Fibroblast of skin of right biceps (primary cell): Measurements from ENCODE around the gene QSER1.

Source experiments
- DNase-seq: peaks from one replicate; pipeline ENCODE4 v3.0.0-alpha.2; 2013

Gene QSER1

DNA sequence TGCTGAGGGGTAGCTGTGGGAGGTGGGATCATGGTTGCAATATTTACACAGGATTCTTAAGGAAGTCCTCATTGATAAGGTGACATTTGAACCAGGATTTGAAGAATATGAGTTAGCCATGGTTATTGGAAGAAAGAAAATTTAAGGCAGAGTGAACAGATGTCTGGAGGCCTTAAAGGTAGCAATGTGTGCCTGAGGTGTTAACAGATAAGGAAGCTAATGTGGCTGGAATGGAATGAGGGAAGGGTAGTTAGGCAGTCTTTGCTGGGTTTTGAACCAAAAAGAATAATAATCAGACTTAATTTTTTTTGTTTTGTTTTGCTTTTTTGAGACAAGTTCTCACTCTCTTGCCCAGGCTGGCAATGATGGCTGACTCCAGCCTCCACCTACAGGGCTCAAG, 113.4 kb downstream of the QSER1 start:
- no peak for DNase-seq

GRCh38 chr11:33013755-33014154, 121.1 kb downstream of the QSER1 start:
- DNase-seq: no peak

- DNase-seq: peak; percentile 90
These were observed 123.3 kb downstream of the QSER1 start, which contains the start of gene DEPDC7 for GRCh38 chr11:33015621-33016551. TSS of gene DEPDC7 (plus strand) at chr11:33015878. CDS start at chr11:33015956, 78 bp downstream.

DNA sequence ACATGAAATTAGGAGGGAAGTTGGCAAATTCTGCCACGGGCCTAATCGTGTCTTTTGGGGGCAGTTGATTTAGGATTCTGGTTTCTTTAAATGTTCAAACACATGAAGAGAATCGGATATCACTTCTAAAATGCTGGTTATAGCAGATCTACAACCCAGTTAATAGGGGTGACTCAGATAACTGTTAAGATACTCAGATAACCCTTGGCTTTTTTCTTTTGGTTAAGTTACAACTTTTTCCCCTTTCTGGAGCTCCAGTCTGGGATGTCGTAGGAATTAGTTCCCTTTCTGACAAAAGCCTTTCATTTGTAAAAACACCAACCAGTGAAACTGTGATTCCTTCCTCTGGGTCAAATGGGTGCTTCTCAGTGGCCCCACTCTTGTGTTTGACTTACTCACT, 124.0 kb downstream of the QSER1 start:
- no peak for DNase-seq

DNA sequence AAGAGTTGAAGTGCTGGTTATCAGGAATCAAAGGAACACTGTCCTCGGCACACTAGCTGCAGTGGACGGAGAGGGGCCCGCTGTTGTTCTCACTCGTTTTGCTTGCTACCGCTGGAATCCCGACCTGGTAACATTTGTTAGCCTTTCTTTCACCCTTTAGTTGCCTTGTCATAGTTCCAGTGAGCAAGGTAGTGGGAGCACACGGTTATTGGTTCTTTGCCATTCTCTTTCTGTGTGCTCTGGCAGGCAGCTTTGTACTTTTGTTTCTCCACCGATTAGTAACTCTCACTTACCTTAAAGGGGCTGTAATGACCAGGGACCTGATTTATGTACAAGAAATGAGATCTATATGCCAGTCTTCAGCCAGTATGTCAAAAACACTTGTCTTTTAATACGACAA, 124.9 kb downstream of the QSER1 start:
- no peak for DNase-seq

GRCh38 chr11:33017965-33018364, 125.4 kb downstream of the QSER1 start:
- DNase-seq: no peak

DNA sequence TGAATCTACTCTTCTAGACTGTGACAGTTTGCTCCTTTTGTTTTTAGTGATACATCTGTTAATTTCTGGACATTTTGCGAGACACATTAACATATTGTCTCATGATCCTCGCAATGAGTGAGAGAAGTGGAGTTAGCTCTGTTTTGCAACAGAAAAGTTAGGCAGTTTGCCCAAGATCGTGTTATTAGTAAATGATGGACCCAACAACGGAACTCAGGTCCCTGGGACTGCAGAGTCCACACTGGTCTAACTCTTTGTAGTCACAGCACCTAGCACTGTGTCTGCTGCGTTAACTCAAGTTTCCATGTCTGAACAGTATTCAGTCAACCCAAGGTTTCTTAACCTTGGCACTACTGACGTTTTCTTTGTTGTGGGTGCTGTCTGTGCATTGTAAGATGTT, 126.2 kb downstream of the QSER1 start:
- DNase-seq: no peak

GRCh38 chr11:33021501-33021900, 128.9 kb downstream of the QSER1 start:
- DNase-seq: no peak

- DNase-seq: no peak
These were observed 129.3 kb downstream of the QSER1 start for GRCh38 chr11:33021937-33022336.

- no peak for DNase-seq
These were observed 132.7 kb downstream of the QSER1 start for GRCh38 chr11:33025339-33025722.

DNA sequence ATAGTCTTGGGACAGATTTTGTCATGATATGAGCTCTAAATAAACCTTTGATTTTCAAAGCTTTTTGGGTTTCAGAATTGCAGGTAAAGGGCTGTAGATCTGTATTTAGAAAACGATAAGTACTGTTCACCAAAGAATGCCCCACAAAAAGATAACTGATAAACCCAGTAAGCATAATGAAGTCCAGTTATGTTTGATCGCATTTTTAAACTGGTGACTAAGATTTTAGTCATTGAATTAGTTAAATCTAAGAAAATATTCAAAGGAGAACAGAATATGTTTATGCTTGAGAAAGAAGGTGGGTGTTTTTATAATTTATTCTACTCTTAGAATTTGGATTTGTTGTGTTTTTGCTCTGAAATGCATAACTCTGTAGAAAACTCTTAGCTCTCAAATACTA, 134.6 kb downstream of the QSER1 start:
- DNase-seq: no peak

- peak; percentile 19 for DNase-seq
These were observed 135.4 kb downstream of the QSER1 start for GRCh38 chr11:33027846-33028536.

- no peak for DNase-seq
These were observed 135.9 kb downstream of the QSER1 start for GRCh38 chr11:33028537-33028914.

GRCh38 chr11:33029218-33029617, 136.6 kb downstream of the QSER1 start:
- peak; percentile 12 for DNase-seq
